GM19240 (cell line): ENCODE data around the gene ERC1.
"Not testable (repeated sequence)": the region's sequence is repeated elsewhere in the genome, so short reads cannot be mapped to it uniquely, and the experiment has no call there.

Experiments
- DNase-seq: peaks from one replicate; pipeline ENCODE4 v3.0.0; 2011; ENCODE audit warnings: low spot score; ENCODE audit not compliant: insufficient read length

The ERC1 gene

GRCh38 chr12:1122786-1123185, 131.8 kb downstream of the ERC1 start:
- DNase-seq: no peak

DNA sequence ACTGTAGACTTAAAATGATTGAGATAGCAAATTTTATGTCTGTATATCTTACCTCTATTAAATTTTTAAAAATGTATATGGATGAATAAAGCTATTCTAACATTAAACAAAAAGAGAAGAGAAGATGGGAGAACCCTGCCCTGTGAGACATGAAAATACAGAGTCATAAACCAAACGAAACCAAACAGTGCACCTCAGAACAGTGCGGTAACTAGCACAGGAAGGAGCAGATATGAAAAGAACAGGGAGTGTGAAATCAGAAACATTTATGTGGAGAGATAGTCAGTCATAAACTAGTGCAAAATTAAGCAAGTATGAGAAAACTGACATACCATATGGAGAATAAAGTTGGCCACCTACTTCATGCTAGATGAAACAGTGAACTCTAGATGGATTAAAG, 135.1 kb downstream of the ERC1 start:
- no peak for DNase-seq

DNA sequence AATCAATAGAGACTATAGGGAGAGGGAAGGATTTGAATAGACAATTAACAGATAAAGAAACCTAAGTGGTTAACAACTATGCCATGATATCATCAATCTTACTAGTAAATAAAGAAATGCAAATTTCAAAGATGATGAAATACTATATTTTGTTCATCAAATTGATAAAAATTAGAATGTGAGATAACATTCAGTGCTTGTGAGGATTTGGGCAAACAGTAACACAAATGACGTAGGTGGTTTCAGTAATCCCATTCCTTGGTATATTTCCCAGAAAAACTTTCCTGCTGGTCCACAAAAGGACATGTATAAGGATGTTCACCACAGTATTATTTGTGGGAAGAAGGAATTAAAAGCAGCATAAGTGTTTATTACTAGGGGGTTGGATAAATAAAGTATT, 136.0 kb downstream of the ERC1 start:
- no peak for DNase-seq

DNA sequence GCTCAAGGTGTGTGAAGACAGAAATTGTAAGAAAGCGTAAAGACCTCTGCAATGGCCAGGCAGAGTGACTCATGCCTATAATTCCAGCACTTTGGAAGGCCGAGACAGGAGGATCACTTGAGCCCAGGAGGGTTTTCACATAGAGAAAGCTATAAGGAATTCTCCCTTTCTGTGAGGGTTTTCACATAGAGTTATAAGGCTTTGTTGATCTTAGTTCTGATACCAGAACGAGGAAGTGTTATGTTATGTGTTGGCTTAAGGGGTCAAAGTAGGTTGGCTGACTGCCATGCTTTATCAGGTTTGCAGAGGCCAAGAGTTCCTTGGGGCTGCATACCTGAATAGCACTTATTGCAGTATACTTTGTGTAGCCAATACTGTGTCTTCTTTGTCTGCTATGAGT, 139.1 kb downstream of the ERC1 start:
- DNase-seq: no peak

DNA sequence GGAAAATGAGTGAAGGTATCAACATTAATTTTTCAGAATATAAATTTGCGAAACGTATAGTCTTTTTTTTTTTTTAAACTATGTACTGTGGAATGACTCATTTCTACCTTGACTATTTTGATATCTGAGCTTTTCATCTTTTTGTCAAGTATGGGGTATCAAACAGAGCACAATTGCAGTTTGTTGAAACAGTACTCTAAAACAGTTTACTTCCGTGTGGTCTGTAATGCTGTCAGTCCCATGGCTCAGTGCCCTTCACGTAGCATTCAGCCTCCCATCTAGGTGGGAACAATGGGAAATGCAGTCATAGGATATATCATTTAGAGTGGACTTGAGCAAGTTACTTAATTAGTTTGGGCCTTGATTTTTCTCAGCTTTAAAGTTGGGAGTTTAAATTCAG, 139.5 kb downstream of the ERC1 start:
- DNase-seq: no peak

DNA sequence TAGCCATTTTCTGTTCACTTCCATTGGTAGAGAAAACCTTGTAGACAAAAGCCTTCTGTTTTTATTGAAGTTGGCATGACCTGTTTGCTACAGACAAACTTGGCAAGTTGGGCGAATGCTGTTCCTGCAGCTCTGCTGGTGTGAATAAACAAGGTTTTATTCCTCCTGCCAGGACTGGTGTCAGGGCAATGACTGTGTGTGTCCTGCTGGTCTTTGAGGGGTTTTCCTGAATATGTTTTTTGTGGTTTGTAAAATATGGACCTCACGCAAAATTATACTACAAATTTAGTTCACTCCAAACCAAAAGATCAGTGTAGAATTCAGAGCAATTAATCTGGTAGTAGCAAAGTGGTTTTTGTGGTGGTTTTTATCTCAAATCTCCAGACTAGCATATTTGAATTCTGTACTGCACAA, 140.8 kb downstream of the ERC1 start:
- no peak for DNase-seq

DNA sequence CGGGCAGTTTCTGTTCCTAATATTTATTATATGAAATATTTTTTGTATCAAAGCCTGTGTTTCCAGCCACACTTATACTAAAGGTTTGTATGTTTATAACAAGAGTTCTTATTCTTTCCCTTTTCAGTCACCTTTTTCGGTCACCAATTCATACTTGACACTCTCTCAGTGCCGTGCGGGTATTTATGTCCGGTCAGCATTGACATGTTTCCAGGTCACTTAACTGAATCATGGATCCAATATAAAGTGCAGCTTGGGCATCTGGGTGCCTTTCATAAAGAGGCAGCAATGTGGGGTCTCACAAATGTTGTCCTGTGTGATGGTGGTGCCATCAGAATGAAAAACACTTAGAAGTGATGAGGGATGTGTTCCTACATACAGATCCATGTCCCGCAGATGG, 141.3 kb downstream of the ERC1 start:
- no peak for DNase-seq

DNA sequence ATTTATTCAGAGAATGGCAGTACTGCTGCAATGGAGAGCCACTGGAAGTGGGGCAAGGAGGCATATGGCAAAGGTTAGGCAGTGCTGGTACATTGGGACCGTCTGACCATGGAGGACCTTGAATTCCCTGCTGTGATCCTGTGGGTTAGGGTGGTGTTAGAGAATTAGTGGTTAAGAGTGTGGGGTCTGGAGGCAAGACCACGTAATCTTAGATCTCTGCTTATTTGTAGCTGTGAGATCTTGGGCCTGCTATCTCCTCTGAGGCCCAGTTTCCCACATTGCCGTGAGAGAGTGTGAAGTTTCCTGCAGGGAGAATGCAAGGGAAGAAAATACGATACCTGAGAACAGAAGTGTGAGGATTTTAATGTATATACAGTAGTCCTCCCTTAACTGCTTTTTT, 147.7 kb downstream of the ERC1 start:
- DNase-seq: no peak

GRCh38 chr12:1146758-1147157, 155.7 kb downstream of the ERC1 start:
- DNase-seq: not testable (repeated sequence)

GRCh38 chr12:1147821-1148220, 156.8 kb downstream of the ERC1 start:
- DNase-seq: no peak

GRCh38 chr12:1157046-1157445, 166.0 kb downstream of the ERC1 start:
- no peak for DNase-seq

DNA sequence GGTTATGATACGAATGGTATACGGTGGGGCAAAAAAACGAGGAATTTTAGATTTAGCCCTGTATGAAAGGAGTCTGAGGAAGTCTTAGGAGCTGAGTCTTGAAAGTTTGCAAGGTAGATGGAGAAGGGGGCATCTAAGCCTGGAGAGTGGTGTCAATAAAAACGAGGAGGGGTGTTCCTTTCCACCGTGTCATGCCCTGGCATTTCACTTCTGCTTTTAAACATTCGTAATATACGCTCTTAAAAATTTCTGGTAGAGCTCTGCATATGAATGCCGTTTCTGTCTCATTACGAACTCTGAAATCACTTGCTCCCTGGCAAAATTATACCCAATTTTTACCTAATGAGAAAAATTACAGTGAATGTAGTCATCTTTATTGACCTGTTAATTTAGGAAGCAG, 170.2 kb downstream of the ERC1 start:
- DNase-seq: no peak

GRCh38 chr12:1162081-1162760, 171.2 kb downstream of the ERC1 start:
- DNase-seq: no peak

DNA sequence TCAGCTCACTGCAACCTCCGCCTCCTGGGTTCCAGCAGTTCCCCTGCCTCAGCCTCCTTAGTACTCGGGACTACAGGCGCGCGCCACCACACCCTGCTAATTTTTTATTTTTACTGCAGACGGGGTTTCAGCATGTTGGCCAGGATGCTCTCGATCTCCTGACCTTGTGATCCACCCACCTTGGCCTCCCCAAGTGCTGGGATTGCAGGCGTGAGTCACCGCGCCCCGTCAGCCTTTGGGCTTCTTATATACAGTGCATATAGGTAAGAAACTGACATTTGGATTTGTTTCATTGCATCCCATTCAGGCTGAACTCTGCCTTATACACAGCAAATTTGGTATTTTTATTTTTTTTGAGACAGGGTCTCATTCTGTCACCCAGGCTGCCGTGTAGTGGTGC, 176.8 kb downstream of the ERC1 start:
- DNase-seq: no peak

DNA sequence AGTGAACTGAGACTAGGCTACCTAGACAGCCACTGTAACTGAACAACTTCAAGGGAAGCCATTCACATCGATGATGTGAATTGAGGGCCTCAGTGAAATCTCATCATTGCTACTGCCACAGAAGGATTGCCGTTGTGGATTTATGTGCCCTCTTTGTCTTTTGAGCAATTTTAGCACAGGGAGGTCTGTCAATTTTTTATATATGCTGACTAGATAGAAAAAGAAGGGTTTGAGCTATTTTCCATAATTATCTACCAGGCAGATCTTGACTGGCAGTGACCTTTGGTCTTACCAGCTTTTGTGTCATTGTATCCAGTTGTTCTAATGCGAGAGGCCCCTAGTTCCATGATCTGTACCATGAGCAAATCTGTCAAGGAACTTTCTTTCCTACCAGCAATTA, 179.4 kb downstream of the ERC1 start:
- DNase-seq: no peak

DNA sequence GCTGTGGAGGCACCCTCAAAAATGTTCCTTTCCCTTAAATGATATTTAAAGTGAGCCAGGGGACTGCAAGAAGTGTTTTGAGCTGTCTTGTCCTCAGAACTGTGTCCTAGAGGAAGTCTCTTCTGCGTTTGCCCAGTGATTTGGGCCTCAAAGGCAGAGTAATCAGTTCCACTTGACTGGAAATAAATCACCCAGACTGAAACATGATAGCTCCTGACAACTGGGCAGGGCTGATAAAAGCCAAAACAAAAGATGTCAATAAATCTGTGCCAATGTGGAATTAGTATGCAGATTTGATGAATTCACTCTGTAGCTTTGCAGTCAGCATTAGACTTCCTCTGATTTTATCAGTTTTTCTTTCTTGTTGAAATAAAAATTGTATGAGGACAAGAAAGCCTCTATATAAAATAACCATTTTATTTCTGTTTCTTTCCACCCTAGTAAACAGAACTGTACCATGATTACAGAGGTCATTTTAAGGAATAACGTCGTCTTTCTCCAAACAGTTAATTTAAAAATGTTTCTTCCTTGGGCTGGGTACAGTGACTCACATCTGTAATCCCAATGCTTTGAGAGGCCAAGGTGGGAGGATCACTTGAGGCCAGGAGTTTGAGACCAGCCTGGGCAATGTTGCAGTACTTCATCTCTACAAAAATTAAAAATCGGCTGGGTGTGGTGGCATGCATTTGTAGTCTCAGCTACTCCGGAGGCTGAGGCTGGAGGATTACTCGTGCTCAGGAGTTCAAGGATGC, 180.8 kb downstream of the ERC1 start:
- DNase-seq: no peak

GRCh38 chr12:1173781-1174617, 183.0 kb downstream of the ERC1 start:
- no peak for DNase-seq

DNA sequence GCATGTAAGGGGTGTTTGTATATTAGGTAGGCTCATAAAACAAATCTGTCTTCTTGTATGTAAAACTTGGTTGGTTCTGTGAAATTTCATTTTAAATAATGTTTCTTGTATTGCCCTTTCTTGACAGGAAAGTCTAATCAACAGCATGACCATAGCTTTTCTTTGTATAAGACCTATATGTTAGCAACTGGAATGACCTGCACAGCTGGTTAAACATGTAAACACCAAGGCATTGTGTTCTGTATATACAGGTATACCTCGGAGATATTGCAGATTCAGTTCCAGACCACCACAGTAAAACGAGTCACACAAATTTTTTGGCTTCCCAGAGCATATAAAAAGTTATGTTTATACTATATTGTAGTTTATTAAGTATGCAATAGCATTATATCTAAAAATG, 183.6 kb downstream of the ERC1 start:
- DNase-seq: no peak

DNA sequence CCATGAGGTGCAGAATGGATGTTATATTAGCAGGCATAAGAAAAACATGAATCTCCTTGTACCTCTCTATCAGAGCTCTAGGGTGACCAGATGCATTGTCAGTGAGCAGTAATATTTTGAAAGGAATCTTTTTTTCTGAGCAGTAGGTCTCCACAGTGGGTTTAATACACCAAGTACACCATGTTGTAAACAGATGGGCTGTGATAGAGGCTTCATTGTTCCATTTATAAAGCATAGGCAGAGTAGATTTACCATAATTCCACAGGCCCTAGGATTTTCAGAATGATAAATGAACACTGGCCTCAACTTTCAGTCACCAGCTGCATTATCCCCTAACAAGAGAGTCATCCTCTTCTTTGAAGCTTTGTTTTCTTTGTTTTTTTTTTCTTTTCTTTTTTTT, 185.2 kb downstream of the ERC1 start:
- DNase-seq: no peak

DNA sequence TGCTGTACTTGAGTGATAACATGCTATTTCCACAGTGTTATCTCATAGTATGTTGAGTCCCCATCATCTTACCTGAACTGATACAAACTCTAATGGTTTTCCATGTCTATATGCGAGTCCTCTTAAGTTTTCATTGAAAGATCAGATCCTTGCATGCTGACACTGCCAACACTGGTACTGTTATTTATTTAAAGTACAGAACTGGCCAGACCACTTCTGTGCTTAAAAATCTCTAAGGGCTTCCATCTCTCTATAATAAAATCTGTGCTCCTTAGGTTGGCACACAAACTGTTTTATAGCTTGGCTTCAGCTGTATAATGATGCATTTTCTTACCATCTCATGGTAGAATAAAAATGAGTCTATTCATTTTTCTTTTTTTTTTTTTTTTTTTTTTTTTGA, 188.1 kb downstream of the ERC1 start:
- DNase-seq: no peak

DNA sequence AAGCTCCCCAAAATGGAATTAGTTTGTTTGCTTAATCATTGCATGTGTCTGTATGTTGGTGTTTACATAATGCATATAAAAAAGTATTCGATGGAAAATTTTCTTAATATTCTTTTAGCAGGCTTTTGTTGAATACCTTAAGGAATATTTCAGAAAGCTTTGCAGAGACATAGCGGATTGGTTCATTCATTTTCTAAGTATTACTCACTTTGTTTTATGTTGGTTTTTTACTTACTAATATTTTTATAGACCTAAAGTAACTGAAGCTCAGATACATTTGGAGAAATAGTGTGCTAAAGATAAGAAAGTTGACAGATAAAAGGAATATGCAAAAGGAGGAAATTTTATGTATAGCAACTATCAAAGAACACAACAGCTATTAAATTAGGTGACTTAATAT, 191.0 kb downstream of the ERC1 start:
- no peak for DNase-seq

DNA sequence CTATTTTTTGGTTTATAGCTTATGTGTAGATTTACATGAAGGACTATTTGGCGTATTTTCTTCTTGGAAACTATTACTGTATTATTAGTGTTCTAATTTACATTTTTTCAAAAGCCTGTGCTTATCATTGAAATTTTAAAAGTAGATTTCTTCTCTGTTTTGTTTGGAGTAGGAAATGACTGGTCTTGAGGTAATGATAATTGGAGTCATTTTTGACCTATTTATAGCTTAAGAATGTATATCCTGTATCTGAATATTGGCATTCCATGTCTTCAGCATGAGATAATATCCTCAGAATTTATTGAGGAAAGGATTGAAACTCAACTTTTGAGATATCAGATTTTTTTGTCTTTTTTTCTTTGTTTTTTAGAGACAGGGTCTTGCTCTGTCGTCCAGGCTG, 193.4 kb downstream of the ERC1 start:
- DNase-seq: no peak
